HG03097 (cell line): ENCODE measurements around the gene SERINC2.
"Not testable (repeated sequence)": the region's sequence is repeated elsewhere in the genome, so short reads cannot be mapped to it uniquely, and the experiment has no call there.

ENCODE experiments used
- ATAC-seq: cut with Tn5 transposase; IDR thresholded peaks from one replicate; pipeline ENCODE4 v1.9.1; 2021; ENCODE audit not compliant: unreplicated experiment, low FRiP score

Gene SERINC2

GRCh38 chr1:31453384-31454079, 40.5 kb downstream of the SERINC2 start:
- no peak for ATAC-seq

GRCh38 chr1:31458287-31458896, 45.4 kb downstream of the SERINC2 start:
- no peak for ATAC-seq

- ATAC-seq, result no peak
These were observed 47.0 kb downstream of the SERINC2 start for GRCh38 chr1:31460027-31460426.

- no peak for ATAC-seq
These were observed 54.1 kb downstream of the SERINC2 start for GRCh38 chr1:31467005-31467674.

GRCh38 chr1:31470794-31471315, 57.8 kb downstream of the SERINC2 start:
- ATAC-seq, result no peak

- not testable (repeated sequence) for ATAC-seq
These were observed 58.7 kb downstream of the SERINC2 start for GRCh38 chr1:31471452-31472313.

GRCh38 chr1:31472314-31472651, 59.3 kb downstream of the SERINC2 start:
- not testable (repeated sequence) for ATAC-seq

GRCh38 chr1:31472673-31473072, 59.7 kb downstream of the SERINC2 start:
- ATAC-seq, result not testable (repeated sequence)

GRCh38 chr1:31473508-31473907, 60.5 kb downstream of the SERINC2 start:
- ATAC-seq, result not testable (repeated sequence)

- ATAC-seq, result not testable (repeated sequence)
These were observed 61.6 kb downstream of the SERINC2 start for GRCh38 chr1:31474567-31474966.

GRCh38 chr1:31476891-31477846, 64.2 kb downstream of the SERINC2 start:
- ATAC-seq, result peak; percentile 66

GRCh38 chr1:31478167-31478566, 65.2 kb downstream of the SERINC2 start:
- ATAC-seq, result no peak

GRCh38 chr1:31479811-31480210, 66.8 kb downstream of the SERINC2 start:
- ATAC-seq, result no peak

- not testable (repeated sequence) for ATAC-seq
These were observed 67.4 kb downstream of the SERINC2 start for GRCh38 chr1:31480426-31480825.

- no peak for ATAC-seq
These were observed 69.5 kb downstream of the SERINC2 start for GRCh38 chr1:31482482-31483011.

- ATAC-seq, result peak; percentile 74
These were observed 70.3 kb downstream of the SERINC2 start for GRCh38 chr1:31483012-31483946.
